WERI-Rb-1 (cell line): ENCODE results near the gene SLC13A3.
A peak's percentile ranks its signal among the peaks of the same experiment; 100 is the strongest.

Source experiments
- DNase-seq: peaks from one replicate; pipeline ENCODE4 v3.0.0-alpha.2; 2020
- H3K27ac ChIP-seq: fragments of 250-450 bp; sonication (Bioruptor Pico); 2 replicates; pipeline ENCODE4 v1.5.1; 2020; ENCODE audit warnings: mild to moderate bottlenecking, moderate library complexity
- H3K27me3 ChIP-seq: fragments of 250-450 bp; sonication (Bioruptor Pico); 2 replicates; pipeline ENCODE4 v1.5.1; 2021; ENCODE audit warnings: mild to moderate bottlenecking, low read depth, moderate library complexity; ENCODE audit not compliant: insufficient read depth, severe bottlenecking
- H3K36me3 ChIP-seq: fragments of 250-450 bp; sonication (Bioruptor Pico); 2 replicates; pipeline ENCODE4 v1.5.1; 2020; ENCODE audit warnings: mild to moderate bottlenecking, moderate library complexity
- H3K4me3 ChIP-seq: 2 replicates; pipeline ENCODE4 v1.5.1; 2011; ENCODE audit warnings: low read depth, mild to moderate bottlenecking, control low read depth, low read length
- H3K9me3 ChIP-seq: fragments of 250-450 bp; sonication (Bioruptor Pico); 2 replicates; pipeline ENCODE4 v1.5.1; 2021; ENCODE audit warnings: mild to moderate bottlenecking, moderate library complexity; ENCODE audit not compliant: severe bottlenecking
- TF ChIP-seq, protein P1 (sequence below): IDR thresholded peaks from 2 replicates; pipeline ENCODE4 v1.5.1; 2011; ENCODE audit warnings: low read depth, mild to moderate bottlenecking, control low read depth, inconsistent platforms, low read length

SLC13A3 gene

GRCh38 chr20:46558511-46558959, 92.7 kb downstream of the SLC13A3 start:
- TF ChIP-seq, protein P1, sequence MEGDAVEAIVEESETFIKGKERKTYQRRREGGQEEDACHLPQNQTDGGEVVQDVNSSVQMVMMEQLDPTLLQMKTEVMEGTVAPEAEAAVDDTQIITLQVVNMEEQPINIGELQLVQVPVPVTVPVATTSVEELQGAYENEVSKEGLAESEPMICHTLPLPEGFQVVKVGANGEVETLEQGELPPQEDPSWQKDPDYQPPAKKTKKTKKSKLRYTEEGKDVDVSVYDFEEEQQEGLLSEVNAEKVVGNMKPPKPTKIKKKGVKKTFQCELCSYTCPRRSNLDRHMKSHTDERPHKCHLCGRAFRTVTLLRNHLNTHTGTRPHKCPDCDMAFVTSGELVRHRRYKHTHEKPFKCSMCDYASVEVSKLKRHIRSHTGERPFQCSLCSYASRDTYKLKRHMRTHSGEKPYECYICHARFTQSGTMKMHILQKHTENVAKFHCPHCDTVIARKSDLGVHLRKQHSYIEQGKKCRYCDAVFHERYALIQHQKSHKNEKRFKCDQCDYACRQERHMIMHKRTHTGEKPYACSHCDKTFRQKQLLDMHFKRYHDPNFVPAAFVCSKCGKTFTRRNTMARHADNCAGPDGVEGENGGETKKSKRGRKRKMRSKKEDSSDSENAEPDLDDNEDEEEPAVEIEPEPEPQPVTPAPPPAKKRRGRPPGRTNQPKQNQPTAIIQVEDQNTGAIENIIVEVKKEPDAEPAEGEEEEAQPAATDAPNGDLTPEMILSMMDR = no peak
- peak; percentile 42 for DNase-seq
- H3K27me3 ChIP-seq = no peaks in the 10 kb centered on the region

GRCh38 chr20:46557231-46557956, 93.9 kb downstream of the SLC13A3 start:
- Histone ChIP-seq H3K36me3 (no peaks in the 10 kb centered on the region), H3K4me3 (no peak overlapping the region), H3K9me3 (no peaks in the 10 kb centered on the region), H3K27ac (no peak overlapping the region), H3K27me3 (no peaks in the 10 kb centered on the region)
- TF ChIP-seq, protein P1 = no peak
- no peak for DNase-seq

More at GRCh38 chr20:46558511-46558959, 92.7 kb downstream of the SLC13A3 start:
- Histone ChIP-seq H3K27ac (0 out of 2 replicates have a peak overlapping the region, but pooled peaks have one; percentile 16), H3K9me3 (no peaks in the 10 kb centered on the region), H3K36me3 (no peaks in the 10 kb centered on the region), H3K4me3 (no peak overlapping the region)

GRCh38 chr20:46555370-46555956, 95.8 kb downstream of the SLC13A3 start:
- DNase-seq = no peak
- Histone ChIP-seq H3K27ac (no peak overlapping the region), H3K9me3 (no peaks in the 10 kb centered on the region), H3K4me3 (no peak overlapping the region), H3K36me3 (no peaks in the 10 kb centered on the region), H3K27me3 (no peaks in the 10 kb centered on the region)
- TF ChIP-seq, protein P1 = no peak

- no peaks in the 10 kb centered on the region for H3K36me3 ChIP-seq
- no peak for DNase-seq
- H3K9me3 ChIP-seq = no peaks in the 10 kb centered on the region
- H3K27me3 ChIP-seq = no peaks in the 10 kb centered on the region
- no peak overlapping the region for H3K27ac ChIP-seq
- no peak overlapping the region for H3K4me3 ChIP-seq
- TF ChIP-seq, protein P1 = no peak
Observed at GRCh38 chr20:46554828-46555227, 96.4 kb downstream of the SLC13A3 start.

DNA sequence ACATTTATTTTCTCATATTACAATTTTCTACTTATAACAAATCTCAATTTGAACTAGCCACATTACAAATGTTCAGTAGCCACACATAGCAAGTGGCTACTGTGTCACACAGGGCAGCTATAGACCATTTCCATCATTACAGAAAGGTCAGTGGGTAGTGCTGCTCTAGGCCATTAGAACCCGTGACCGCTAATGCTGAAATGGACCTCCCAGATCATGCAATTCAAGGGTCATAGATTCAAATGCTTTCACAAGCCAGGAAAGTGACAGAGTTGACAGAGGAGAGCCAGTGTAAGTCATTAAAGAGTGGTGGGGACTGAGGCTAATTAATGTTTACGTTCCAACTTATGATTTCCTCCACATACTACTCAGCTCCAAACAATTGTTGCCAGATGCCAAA, 97.3 kb downstream of the SLC13A3 start:
- no peak for DNase-seq
- H3K27ac ChIP-seq = no peak overlapping the region
- TF ChIP-seq, protein P1 = no peak

More for the DNA sequence above, 97.3 kb downstream of the SLC13A3 start:
- H3K9me3 ChIP-seq = no peaks in the 10 kb centered on the region
- no peaks in the 10 kb centered on the region for H3K36me3 ChIP-seq
- H3K4me3 ChIP-seq = no peak overlapping the region
- H3K27me3 ChIP-seq = no peaks in the 10 kb centered on the region
